D721Med (cell line): ENCODE results near the gene LRRN4.
"Not testable (repeated sequence)": the region's sequence is repeated elsewhere in the genome, so short reads cannot be mapped to it uniquely, and the experiment has no call there.

Source experiments
- DNase-seq: peaks from one replicate; pipeline ENCODE4 v3.0.0; 2011; ENCODE audit warnings: low spot score; ENCODE audit not compliant: insufficient read length
- FAIRE-seq: peaks from 2 replicates; lab custom pipeline; 2011; peaks lifted over from hg19 to GRCh38; lab: Jason Lieb, UNC
- CTCF ChIP-seq: IDR thresholded peaks from 2 replicates; pipeline ENCODE4 v1.5.1; 2012; ENCODE audit warnings: mild to moderate bottlenecking, control low read depth; ENCODE audit not compliant: insufficient read depth; ENCODE audit errors: missing control alignments

The LRRN4 gene

GRCh38 chr20:6060213-6060612 is 6.4 kb upstream of the LRRN4 start:
- DNase-seq (no peak), FAIRE-seq (no peak)
- no peak for TF ChIP-seq CTCF

GRCh38 chr20:6058684-6059295 is 4.9 kb upstream of the LRRN4 start:
- no peak for TF ChIP-seq CTCF
- DNase-seq, result no peak
- no peak for FAIRE-seq

DNA sequence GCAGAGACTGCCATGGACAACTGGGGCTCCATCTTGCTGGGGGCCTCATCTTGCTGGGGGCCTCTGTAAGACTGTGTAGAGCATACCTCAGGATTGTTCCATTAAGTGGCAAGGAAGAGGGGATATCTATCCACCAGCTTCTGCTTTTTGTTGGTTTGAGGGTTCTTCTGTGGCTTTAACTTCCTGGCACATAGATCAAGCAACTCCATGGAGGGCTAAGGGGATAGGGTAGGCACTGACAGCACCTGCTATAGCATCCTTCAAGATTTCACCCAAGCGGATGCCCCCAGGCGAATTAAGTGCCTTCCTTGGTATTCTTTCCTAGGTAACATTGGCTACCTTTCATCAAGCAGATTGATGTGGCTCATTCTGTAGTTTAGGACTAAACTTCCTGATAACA is 3.8 kb upstream of the LRRN4 start:
- FAIRE-seq (no peak), DNase-seq (no peak)
- TF ChIP-seq CTCF, result no peak

- FAIRE-seq (no peak), DNase-seq (no peak)
- TF ChIP-seq CTCF, result no peak
Measured at GRCh38 chr20:6057139-6057538, 3.3 kb upstream of the LRRN4 start.

- DNase-seq (no peak), FAIRE-seq (no peak)
- no peak for TF ChIP-seq CTCF
Measured at GRCh38 chr20:6055981-6056569, 2.2 kb upstream of the LRRN4 start.

GRCh38 chr20:6055161-6055783 is 1.4 kb upstream of the LRRN4 start:
- no peak for TF ChIP-seq CTCF
- DNase-seq (no peak), FAIRE-seq (no peak)

- FAIRE-seq, DNase-seq: not testable (repeated sequence)
Measured at GRCh38 chr20:6054689-6055051, 810 bp upstream of the LRRN4 start.
